ENCODE data around the gene SMARCA2.
A peak's percentile ranks its signal among the peaks of the same experiment; 100 is the strongest.

SMARCA2 gene

DNA sequence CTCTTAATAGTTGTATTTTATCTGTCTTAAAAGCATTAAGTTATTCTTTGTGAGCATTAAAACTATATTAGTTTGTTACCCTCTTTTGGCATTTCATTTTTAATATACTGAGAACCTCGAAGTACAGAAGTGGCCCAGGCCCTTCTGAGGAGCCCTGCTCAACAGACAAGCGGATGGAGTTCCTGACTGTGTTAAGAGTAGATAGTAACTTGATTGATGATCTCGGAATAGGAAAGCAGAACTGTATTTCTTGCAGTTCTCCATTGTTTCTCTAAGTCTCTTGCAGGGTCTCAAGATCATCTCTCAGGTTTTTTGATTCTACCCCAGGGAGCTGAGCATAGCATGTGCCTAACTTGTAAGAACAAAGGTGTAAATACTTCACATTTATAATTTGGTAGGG is 139.6 kb downstream of the SMARCA2 start:
- no peak for DNase-seq (ENCODE audit: low spot score)
- peaks cover 7% of the 10 kb centered on the region for H3K4me1 ChIP-seq (ENCODE audit: insufficient read depth, poor library complexity, severe bottlenecking)
- H3K27me3 ChIP-seq (ENCODE audit: insufficient read depth, poor library complexity, severe bottlenecking): no peaks in the 10 kb centered on the region
- TF ChIP-seq, protein P1, sequence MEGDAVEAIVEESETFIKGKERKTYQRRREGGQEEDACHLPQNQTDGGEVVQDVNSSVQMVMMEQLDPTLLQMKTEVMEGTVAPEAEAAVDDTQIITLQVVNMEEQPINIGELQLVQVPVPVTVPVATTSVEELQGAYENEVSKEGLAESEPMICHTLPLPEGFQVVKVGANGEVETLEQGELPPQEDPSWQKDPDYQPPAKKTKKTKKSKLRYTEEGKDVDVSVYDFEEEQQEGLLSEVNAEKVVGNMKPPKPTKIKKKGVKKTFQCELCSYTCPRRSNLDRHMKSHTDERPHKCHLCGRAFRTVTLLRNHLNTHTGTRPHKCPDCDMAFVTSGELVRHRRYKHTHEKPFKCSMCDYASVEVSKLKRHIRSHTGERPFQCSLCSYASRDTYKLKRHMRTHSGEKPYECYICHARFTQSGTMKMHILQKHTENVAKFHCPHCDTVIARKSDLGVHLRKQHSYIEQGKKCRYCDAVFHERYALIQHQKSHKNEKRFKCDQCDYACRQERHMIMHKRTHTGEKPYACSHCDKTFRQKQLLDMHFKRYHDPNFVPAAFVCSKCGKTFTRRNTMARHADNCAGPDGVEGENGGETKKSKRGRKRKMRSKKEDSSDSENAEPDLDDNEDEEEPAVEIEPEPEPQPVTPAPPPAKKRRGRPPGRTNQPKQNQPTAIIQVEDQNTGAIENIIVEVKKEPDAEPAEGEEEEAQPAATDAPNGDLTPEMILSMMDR (IDR thresholded peaks at IDR 0.05; ENCODE audit: poor library complexity, severe bottlenecking): no peak
- H3K4me3 ChIP-seq (ENCODE audit: severe bottlenecking): no peak overlapping the region
- H3K9me3 ChIP-seq (ENCODE audit: severe bottlenecking): no peaks in the 10 kb centered on the region
- no peak overlapping the region for H3K27ac ChIP-seq (ENCODE audit: poor library complexity, severe bottlenecking)
- no peaks in the 10 kb centered on the region for H3K36me3 ChIP-seq (ENCODE audit: low read depth)
- no peak for ATAC-seq (ENCODE audit: low read depth)

DNA sequence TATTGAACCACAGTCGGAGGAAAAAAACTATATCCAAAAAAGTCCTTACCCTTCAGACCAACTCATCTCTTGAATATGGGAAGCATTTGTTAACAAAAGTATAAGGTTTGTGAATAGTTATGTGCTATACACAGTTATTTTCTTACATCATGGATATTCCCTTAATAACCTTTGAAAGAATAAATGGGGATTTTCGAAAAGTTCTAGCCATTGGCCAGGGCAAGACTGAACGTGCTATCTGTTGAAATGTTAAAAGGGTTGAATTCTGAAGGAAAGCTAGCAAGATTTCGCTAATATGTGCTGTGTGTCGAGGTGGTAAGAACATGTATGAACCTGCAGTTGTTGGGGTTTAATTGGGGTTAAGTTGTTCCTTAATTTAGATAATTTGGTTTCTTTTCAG is 140.8 kb downstream of the SMARCA2 start:
- TF ChIP-seq, protein P1 (IDR thresholded peaks at IDR 0.05; ENCODE audit: poor library complexity, severe bottlenecking): no peak
- Histone ChIP-seq H3K36me3 (ENCODE audit: low read depth) (no peaks in the 10 kb centered on the region), H3K4me3 (ENCODE audit: severe bottlenecking) (no peak overlapping the region), H3K27ac (ENCODE audit: poor library complexity, severe bottlenecking) (no peak overlapping the region), H3K27me3 (ENCODE audit: insufficient read depth, poor library complexity, severe bottlenecking) (no peaks in the 10 kb centered on the region), H3K9me3 (ENCODE audit: severe bottlenecking) (no peaks in the 10 kb centered on the region), H3K4me1 (ENCODE audit: insufficient read depth, poor library complexity, severe bottlenecking) (peaks cover 7% of the 10 kb centered on the region)
- ATAC-seq (ENCODE audit: low read depth) (no peak), DNase-seq (ENCODE audit: low spot score) (no peak)

DNA sequence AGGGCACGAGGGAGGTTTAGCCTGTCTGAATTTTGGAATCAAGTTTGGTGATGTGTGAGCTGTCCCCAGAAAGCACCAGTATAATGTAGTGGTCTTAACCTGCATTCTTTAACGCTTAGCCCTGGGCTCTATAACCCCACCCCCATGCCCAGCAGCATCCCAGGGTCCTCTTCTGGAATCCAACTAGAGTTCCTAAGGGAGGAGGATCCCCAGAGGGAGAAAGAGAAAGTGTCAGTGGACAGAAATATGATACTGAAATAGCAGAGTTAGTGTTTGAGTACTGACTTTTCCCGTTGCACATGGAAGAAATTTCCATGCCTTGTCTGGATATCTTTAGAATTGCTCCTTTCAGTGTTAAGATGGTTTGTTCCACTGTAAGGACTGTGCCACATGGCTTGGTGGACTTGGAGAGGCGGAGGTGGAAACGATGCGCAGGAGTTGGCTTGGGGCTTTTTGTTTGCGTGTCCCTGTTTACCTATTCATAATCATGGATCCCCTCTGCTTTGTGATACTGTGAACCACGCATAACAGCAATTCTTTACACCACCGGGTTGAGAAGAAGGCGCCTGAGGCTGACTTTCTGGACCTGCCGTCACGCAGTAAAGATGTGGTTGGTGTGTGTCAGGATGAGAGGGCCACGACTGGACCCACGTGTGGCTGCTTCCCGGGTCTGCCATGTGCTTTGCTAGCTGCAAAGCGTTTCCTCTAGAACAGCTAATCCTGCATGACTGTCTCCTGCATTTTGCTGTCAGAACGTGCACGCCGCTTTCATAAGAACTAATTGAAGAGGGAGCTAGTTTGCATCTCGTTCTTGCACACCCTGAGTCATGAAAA is 142.3 kb downstream of the SMARCA2 start:
- no peak for DNase-seq (ENCODE audit: low spot score)
- peak; percentile 69 for ATAC-seq (ENCODE audit: low read depth)
- no peaks in the 10 kb centered on the region for H3K27me3 ChIP-seq (ENCODE audit: insufficient read depth, poor library complexity, severe bottlenecking)
- no peaks in the 10 kb centered on the region for H3K9me3 ChIP-seq (ENCODE audit: severe bottlenecking)
- TF ChIP-seq, protein P1 (IDR thresholded peaks at IDR 0.05; ENCODE audit: poor library complexity, severe bottlenecking): no peak
- H3K4me1 ChIP-seq (ENCODE audit: insufficient read depth, poor library complexity, severe bottlenecking): peaks cover 7% of the 10 kb centered on the region
- H3K36me3 ChIP-seq (ENCODE audit: low read depth): peaks cover 13% of the 10 kb centered on the region
- H3K27ac ChIP-seq (ENCODE audit: poor library complexity, severe bottlenecking): peak overlapping the region; percentile 77
- peak overlapping the region; percentile 28 for H3K4me3 ChIP-seq (ENCODE audit: severe bottlenecking)

DNA sequence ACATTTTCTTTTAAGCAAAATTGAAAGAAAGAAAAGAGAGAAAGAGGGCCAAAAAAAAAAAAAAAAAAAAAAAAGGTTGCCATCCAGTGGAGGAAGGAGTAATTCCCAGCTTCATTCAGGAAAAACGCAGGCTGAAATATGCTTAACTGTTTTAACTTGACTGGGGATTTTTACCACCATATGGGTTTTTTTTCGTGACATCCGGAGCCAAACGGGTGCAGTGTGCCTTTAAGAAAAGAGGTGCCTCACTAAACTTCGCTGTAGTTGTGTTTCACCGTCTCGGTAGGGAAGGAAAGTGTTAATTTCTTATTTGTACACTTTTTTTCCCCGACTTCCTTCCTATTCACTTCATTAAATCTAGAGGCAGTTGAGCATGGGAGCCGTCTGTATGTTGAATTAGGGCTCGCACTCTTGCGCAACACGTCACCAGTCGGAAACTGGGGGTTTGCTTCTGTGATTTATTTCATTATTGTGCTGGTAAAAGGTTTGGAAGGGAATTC is 143.0 kb downstream of the SMARCA2 start:
- peak overlapping the region; percentile 77 for H3K27ac ChIP-seq (ENCODE audit: poor library complexity, severe bottlenecking)
- DNase-seq (ENCODE audit: low spot score) (no peak), ATAC-seq (ENCODE audit: low read depth) (peak; percentile 40)
- TF ChIP-seq, protein P1 (IDR thresholded peaks at IDR 0.05; ENCODE audit: poor library complexity, severe bottlenecking): peak; percentile 27
- peak overlapping the region; percentile 28 for H3K4me3 ChIP-seq (ENCODE audit: severe bottlenecking)
- H3K27me3 ChIP-seq (ENCODE audit: insufficient read depth, poor library complexity, severe bottlenecking): no peaks in the 10 kb centered on the region
- no peaks in the 10 kb centered on the region for H3K9me3 ChIP-seq (ENCODE audit: severe bottlenecking)
- peaks cover 17% of the 10 kb centered on the region for H3K36me3 ChIP-seq (ENCODE audit: low read depth)
- peaks cover 7% of the 10 kb centered on the region for H3K4me1 ChIP-seq (ENCODE audit: insufficient read depth, poor library complexity, severe bottlenecking)
